Retinal pigment epithelial cell (primary cell): Measurements from ENCODE around the gene PRLR.

ENCODE experiments used
- DNase-seq: peaks from one replicate; pipeline ENCODE4 v3.0.0-alpha.2; 2010; ENCODE audit warnings: low read depth
- H3K4me3 ChIP-seq: 2 replicates; pipeline ENCODE4 v1.5.1; 2011; ENCODE audit warnings: mild to moderate bottlenecking, low read length, control low read depth, moderate library complexity
- TF ChIP-seq, protein P1 (sequence below): conservative IDR thresholded peaks from 2 replicates; pipeline ENCODE4 v1.5.1; 2011; ENCODE audit warnings: low read depth, low read length, control low read depth, inconsistent platforms

PRLR gene

DNA sequence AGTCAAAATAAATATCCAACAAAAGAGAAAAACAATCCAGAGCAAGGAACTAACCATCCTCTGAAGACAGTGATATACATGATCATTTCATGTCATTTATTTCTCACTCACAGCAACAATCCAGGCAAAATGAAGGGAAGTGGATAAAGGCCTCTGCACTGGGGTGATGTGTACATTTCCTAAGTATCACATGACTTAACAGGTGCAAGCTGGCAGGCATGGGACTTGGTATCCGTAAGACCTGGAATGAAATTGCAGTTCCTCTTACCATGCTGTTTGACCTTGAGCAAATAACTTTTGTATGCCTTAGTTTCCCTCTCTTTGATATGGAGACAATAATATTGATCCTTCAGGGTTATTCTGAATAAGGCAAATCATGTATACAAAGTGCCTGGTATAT, 77.6 kb downstream of the PRLR start:
- TF ChIP-seq, protein P1, sequence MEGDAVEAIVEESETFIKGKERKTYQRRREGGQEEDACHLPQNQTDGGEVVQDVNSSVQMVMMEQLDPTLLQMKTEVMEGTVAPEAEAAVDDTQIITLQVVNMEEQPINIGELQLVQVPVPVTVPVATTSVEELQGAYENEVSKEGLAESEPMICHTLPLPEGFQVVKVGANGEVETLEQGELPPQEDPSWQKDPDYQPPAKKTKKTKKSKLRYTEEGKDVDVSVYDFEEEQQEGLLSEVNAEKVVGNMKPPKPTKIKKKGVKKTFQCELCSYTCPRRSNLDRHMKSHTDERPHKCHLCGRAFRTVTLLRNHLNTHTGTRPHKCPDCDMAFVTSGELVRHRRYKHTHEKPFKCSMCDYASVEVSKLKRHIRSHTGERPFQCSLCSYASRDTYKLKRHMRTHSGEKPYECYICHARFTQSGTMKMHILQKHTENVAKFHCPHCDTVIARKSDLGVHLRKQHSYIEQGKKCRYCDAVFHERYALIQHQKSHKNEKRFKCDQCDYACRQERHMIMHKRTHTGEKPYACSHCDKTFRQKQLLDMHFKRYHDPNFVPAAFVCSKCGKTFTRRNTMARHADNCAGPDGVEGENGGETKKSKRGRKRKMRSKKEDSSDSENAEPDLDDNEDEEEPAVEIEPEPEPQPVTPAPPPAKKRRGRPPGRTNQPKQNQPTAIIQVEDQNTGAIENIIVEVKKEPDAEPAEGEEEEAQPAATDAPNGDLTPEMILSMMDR, result no peak
- no peak overlapping the region for H3K4me3 ChIP-seq
- DNase-seq, result no peak

- H3K4me3 ChIP-seq, result no peak overlapping the region
- DNase-seq, result no peak
- TF ChIP-seq, protein P1, result no peak
Observed at GRCh38 chr5:35151146-35151920, 79.0 kb downstream of the PRLR start.

- H3K4me3 ChIP-seq, result no peak overlapping the region
- no peak for DNase-seq
- TF ChIP-seq, protein P1, result no peak
Observed at GRCh38 chr5:35149041-35149440, 81.2 kb downstream of the PRLR start.

DNA sequence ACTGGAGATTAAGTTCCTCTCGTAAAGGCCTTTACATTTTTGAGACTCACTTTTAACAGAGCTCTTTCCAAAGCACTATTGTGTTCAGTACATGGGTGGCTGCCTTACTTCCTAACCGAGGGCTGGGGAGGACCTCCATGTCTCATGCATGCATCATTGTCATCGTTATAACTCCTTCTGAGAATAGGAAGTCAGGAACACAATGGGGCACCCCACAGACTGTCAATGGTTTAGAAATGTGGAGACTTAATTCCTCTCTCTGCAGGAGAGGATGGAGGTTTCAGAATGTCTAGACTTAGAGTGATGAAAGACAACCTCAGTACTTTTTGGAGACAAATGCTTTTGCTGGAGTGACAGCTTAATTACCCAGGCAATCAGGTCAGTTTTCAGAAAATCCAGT, 83.9 kb downstream of the PRLR start:
- no peak for DNase-seq
- no peak overlapping the region for H3K4me3 ChIP-seq
- TF ChIP-seq, protein P1, result no peak

- H3K4me3 ChIP-seq, result no peak overlapping the region
- no peak for DNase-seq
- TF ChIP-seq, protein P1, result no peak
Observed at GRCh38 chr5:35145691-35146317, 84.5 kb downstream of the PRLR start.

GRCh38 chr5:35145012-35145411, 85.3 kb downstream of the PRLR start:
- H3K4me3 ChIP-seq, result no peak overlapping the region
- TF ChIP-seq, protein P1, result no peak
- DNase-seq, result no peak

DNA sequence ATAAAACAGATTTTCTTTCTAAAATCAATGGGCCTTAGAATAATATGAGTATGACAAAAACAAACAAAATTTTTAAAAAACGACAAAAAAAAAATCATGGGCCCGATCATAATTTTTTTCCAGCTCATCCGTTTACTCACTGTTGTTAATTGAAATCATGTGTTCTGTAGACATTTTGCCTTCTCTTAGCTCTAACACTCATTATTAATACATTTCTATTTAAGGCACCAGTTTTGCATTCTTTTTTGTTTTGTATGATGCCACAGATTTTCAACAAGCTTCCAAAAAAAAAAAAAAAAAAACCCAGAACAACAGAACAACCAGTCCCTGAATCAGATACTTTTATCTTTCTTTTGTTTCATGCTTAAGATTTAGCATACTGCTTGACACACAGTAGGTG, 86.4 kb downstream of the PRLR start:
- H3K4me3 ChIP-seq, result no peak overlapping the region
- TF ChIP-seq, protein P1, result no peak
- no peak for DNase-seq
